ENCODE results near the gene APOL6. TPM values are rescaled to one million over a fixed set of nuclear protein-coding genes. Genes with fewer than 3 reads are reported as not detected.

APOL6 gene
- total and polyA plus RNA-seq, 2 donors (not counting 3 experiments of a cell fraction or from before 2014, with no cell fraction given), result 0.33 to 3.0 TPM

DNA sequence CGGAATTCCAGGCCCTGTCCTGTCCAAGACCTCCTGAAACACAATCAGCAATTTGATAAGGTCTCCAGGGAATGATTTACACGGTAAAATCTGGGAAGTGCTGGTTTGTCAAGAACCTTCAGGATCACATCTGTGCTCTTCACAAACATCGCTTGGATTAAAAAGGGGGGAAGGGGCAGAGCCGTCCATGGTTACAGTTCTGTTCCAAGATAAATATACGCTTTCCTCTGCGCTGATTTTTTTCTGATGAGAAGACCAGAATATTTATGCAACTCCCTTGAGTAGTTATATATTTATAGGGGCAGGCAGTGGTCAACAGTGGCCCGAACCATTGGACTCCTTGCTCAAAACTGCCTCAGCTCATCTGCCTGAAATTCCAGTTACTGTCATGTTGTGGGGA lies 60.2 kb downstream of the APOL6 start:
- no peaks in the 10 kb centered on the region for H3K79me2 ChIP-seq (ENCODE audit: control insufficient read depth, insufficient read depth, low read length)
- no peak overlapping the region for H3K9ac ChIP-seq (replicated peaks; ENCODE audit: extremely low read depth, insufficient read depth, low read length)
- FAIRE-seq (no peak), DNase-seq (ENCODE audit: low read depth, low spot score) (no peak)
- H4K20me1 ChIP-seq (replicated peaks; ENCODE audit: control insufficient read depth, extremely low read depth, insufficient read depth, low read length), result no peaks in the 10 kb centered on the region
- no peaks in the 10 kb centered on the region for H3K27me3 ChIP-seq (ENCODE audit: control insufficient read depth in 2 of 2, insufficient read depth in 2 of 2, low read length in 2 of 2)
- CTCF ChIA-PET, result no interaction called here
- no peak overlapping the region for H3K4me2 ChIP-seq (ENCODE audit: insufficient read depth, low read length)
- TF ChIP-seq GATA2 (IDR thresholded peaks at IDR 0.05; ENCODE audit: insufficient read depth, insufficient read length, low read depth, low read length), result no peak
- TF ChIP-seq POLR2A (IDR thresholded peaks at IDR 0.05; ENCODE audit: low read depth, low read length), result no peak
- no peak for TF ChIP-seq POLR2AphosphoS5 (IDR thresholded peaks at IDR 0.05; ENCODE audit: insufficient read depth, low read depth, low read length)
- TF ChIP-seq CTCF (IDR thresholded peaks at IDR 0.05; ENCODE audit: extremely low read depth in 1 of 2, insufficient read depth in 1 of 2, low read depth in 1 of 2, low read length in 2 of 2), result no peak
- no peak for TF ChIP-seq MYC (IDR thresholded peaks at IDR 0.05; ENCODE audit: low read depth, low read length)
- TF ChIP-seq FOS (IDR thresholded peaks at IDR 0.05; ENCODE audit: borderline replicate concordance, insufficient read depth, low read length), result no peak
- TF ChIP-seq EZH2 (IDR thresholded peaks at IDR 0.05; ENCODE audit: borderline replicate concordance, low read depth, low read length, severe bottlenecking), result no peak
- no peak for TF ChIP-seq MAX (IDR thresholded peaks at IDR 0.05; ENCODE audit: insufficient read depth, insufficient read length)
- TF ChIP-seq JUN (IDR thresholded peaks at IDR 0.05; ENCODE audit: borderline replicate concordance, insufficient read depth, insufficient read length, low read depth), result no peak
- POLR2A ChIA-PET, result no interaction called here
- no peaks in the 10 kb centered on the region for H3K36me3 ChIP-seq (ENCODE audit: control insufficient read depth in 2 of 2, extremely low read depth in 1 of 2, insufficient read depth in 2 of 2, low read length in 2 of 2)
- H3K9me3 ChIP-seq (replicated peaks; ENCODE audit: control insufficient read depth, insufficient read depth, low read length), result no peaks in the 10 kb centered on the region
- dilution Hi-C loops (cut with MboI; ENCODE audit: extremely low pct_ligation_motif_present, low sequenced_read_pairs), result no loop called here
- peaks cover 5% of the 10 kb centered on the region for H3K4me1 ChIP-seq (ENCODE audit: control insufficient read depth, extremely low read depth, insufficient read depth, low read length)
- no peak overlapping the region for H3K27ac ChIP-seq (ENCODE audit: insufficient read depth, low read depth, low read length)
- H3K9me1 ChIP-seq (replicated peaks; ENCODE audit: control insufficient read depth, extremely low read depth, insufficient read depth, low read length), result no peaks in the 10 kb centered on the region
- no peak overlapping the region for H3K4me3 ChIP-seq (replicated peaks in 1 of 3; ENCODE audit: insufficient read depth in 1 of 3, low read depth in 1 of 3, low read length in 3 of 3)
- H2AFZ ChIP-seq (ENCODE audit: low read depth, low read length), result no peak overlapping the region
- BruUV-seq (replicated peaks), result no TSS peak
- intact Hi-C loops (cut with micrococcal nuclease), result no loop called here
